HG03521 (cell line): ENCODE results near the gene CABLES2.
A peak's percentile ranks its signal among the peaks of the same experiment; 100 is the strongest.

Source experiments
- ATAC-seq: cut with Tn5 transposase; IDR thresholded peaks from one replicate; pipeline ENCODE4 v1.9.1; 2021; ENCODE audit warnings: mild to moderate bottlenecking, moderate library complexity; ENCODE audit not compliant: unreplicated experiment

The CABLES2 gene

DNA sequence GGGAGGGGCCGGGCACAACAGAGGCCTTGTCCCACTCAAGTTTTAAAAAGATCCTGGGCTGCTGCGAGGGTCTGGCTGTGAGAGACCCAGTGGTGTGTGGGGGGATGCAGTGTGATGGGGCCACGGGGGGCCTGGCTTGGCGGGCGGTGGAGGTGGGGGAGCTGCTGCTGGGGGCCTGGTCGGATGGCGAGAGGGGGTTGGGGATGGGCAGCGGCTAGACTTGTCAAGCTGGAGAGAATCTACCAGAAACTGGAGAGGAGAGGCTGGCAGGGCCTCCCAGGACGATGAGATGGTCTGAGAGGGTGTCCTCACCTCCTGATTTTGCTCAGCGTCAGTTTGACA lies 15.0 kb downstream of the CABLES2 start:
- no peak for ATAC-seq

GRCh38 chr20:62391165-62392076 lies 15.7 kb downstream of the CABLES2 start:
- ATAC-seq: no peak

- no peak for ATAC-seq
Measured at GRCh38 chr20:62390317-62391164, 16.5 kb downstream of the CABLES2 start.

- ATAC-seq: no peak
Measured at GRCh38 chr20:62389601-62390087, 17.4 kb downstream of the CABLES2 start.

- no peak for ATAC-seq
Measured at GRCh38 chr20:62388839-62389600, 18.1 kb downstream of the CABLES2 start.

GRCh38 chr20:62387933-62388635 lies 19.0 kb downstream of the CABLES2 start:
- ATAC-seq: no peak

GRCh38 chr20:62387219-62387913 lies 19.7 kb downstream of the CABLES2 start:
- no peak for ATAC-seq

GRCh38 chr20:62386383-62387218 lies 20.5 kb downstream of the CABLES2 start, which contains the start of gene RPS21:
Gene RPS21 (plus strand): TSS chr20:62387103. CDS start chr20:62387339, 236 bp downstream.
- peak; percentile 86 for ATAC-seq

- ATAC-seq: no peak
Measured at GRCh38 chr20:62382306-62383198, 24.5 kb downstream of the CABLES2 start.

DNA sequence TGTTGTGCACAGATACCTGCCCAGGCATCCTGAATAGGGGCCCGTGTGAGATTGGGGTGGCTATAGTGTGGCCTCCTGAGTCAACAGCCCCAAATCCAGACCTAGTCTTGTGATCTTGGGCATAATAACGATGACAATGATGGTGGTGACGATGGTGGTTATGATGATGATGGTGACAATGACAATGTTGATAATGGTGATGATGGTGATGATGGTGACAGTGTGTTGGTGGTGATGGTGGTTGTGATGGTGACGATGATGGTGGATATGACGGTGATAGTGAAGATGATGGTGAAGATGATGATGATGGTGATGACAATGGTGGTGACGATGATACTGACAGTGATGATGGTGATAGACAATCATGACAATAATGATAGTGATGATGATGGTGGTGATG lies 25.2 kb downstream of the CABLES2 start:
- ATAC-seq: no peak

DNA sequence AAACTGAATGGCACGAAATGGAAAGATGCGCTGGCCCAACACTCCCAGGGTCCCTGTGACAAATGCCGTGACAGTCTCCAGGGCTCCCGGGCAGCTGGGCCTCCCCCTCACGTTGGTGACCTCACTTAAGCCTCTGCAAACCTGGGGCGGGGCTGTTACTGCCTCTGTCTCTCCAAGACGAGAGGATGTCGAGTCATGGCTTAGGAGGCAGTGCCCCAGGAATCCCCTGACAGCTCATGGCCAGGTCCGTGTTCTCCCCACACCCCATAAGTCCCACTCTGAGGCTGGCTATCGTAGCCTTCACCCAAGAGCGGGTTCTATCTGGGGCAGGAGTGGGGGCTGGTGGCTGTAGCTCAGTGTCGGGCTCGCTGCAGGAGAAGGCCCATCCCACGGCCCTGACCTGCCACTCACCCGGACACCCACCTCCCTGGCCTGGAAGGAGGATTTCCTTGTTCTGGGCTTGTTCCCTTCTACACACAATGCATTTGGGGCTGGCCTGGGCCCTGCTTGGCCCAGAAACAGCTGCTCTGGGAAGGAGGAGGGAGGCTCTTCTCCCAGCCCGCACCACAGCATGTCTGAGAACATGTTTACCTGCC lies 25.8 kb downstream of the CABLES2 start:
- ATAC-seq: no peak

DNA sequence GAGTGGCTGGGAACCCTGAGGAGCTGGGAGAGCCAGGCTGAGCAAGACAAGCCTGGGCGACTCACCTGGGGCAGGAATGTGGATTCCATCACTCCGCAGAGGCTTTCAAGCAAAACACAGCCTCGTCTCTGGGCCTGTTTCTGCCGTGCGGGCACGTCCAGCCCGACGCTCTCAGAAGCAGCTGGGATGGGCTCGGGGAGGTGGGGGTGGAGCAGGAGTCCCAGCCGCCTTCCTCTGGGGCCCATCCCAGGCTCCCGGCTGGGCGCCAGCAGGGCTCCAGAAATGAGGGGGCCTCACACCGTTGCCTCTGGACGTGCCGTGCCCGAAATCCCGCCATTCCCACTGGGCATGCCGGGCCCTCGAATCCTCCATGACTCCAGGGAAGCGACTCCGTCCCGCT lies 28.9 kb downstream of the CABLES2 start:
- ATAC-seq: no peak

- ATAC-seq: no peak
Measured at GRCh38 chr20:62377615-62378178, 29.4 kb downstream of the CABLES2 start.

DNA sequence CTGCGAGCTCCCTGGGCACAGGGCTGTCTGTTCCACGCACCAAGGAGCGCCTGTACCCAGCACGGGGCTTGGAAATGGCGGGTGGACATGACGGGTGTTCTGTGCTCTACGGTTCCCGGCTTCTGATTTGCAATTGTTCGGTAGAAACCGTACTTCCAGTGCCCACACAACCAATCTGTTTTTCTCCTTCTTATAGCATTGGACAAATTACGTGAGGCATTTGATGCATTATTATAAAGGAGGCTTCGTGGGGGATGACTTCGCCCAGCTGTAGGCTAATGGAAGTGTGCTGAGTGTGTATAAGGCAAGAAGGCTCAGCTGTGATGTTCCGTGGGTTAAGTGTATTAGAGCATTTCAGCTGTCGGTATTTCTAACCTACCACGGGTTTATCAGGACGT lies 30.0 kb downstream of the CABLES2 start:
- ATAC-seq: no peak

DNA sequence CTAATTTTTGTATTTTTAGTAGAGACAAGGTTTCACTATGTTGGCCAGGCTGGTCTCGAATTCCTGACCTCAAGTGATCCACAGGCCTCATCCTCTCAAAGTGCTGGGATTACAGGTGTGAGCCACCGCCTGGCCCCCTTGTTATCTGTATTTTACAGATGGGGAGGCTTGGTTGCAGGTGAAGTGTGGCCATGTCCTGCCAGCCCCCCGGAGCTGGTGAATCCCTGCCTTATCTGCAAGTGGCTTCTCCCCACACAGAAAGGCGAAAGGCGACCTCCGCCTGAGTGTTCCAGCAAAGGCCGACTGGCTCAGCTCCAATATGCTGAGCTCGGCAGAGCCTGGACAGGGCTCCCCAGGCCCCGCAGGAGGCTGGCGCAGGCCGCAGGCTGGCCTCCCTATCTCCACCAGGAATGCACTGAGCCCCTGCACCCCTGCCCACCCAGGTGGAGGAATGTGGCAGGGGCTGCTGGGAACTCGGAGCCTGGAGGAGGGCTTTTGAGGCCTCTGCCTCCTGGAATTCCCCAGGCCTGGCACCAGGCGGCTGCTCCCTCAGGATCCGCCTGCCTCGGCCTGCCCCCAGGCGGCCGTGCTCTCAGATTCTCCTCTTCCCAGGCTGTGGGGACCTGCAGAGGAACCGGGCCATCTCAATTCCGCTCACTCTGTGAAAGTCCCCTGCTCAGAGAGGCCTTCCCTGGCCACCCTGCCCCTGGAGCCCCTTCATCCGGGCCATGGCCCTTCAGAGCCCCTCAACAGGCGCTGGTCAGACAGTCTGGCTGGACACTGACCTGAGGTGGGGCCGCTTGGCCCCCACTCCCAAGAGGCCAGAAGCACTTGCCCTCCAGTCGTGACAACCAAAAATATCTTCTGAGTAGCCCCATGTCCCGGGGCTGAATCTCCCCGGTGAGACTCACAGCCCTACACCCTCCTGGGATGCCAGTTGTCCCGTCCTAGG lies 30.7 kb downstream of the CABLES2 start:
- ATAC-seq: no peak
